GM12892 (cell line): ENCODE results near the gene PLEKHH2. TPM values are rescaled to one million over a fixed set of nuclear protein-coding genes. Genes with fewer than 3 reads are reported as not detected.
A peak's percentile ranks its signal among the peaks of the same experiment; 100 is the strongest.
"Not testable (repeated sequence)": the region's sequence is repeated elsewhere in the genome, so short reads cannot be mapped to it uniquely, and the experiment has no call there.

ENCODE experiments used
- DNase-seq: peaks from one replicate; pipeline ENCODE4 v3.0.0; 2011; ENCODE audit not compliant: insufficient read length
- FAIRE-seq: peaks from 2 replicates; lab custom pipeline; 2011; peaks lifted over from hg19 to GRCh38; lab: Jason Lieb, UNC
- POLR2A ChIP-seq: IDR thresholded peaks from 2 replicates; pipeline ENCODE4 v1.6.1; 2011; ENCODE audit warnings: low read depth, low read length, control low read depth
- POLR2AphosphoS5 ChIP-seq: IDR thresholded peaks from 2 replicates; pipeline ENCODE4 v1.6.1; 2011; ENCODE audit warnings: low read depth, low read length, control low read depth
- TAF1 ChIP-seq: IDR thresholded peaks from 2 replicates; pipeline ENCODE4 v1.6.1; 2011; ENCODE audit warnings: low read depth, mild to moderate bottlenecking, control low read depth, low read length, borderline replicate concordance
- polyA plus RNA-seq: library from polyadenylated mRNA; unstranded; fragments of >200 nt; gene quantifications from one replicate; pipeline ENCODE4 v1.2.1, GENCODE V29; 2012; ENCODE audit warnings: missing spikeins, inconsistent platforms; ENCODE audit not compliant: missing spikeins

The PLEKHH2 gene
- polyA plus RNA-seq = not detected

GRCh38 chr2:43637030-43637803, at the start of gene PLEKHH2:
PLEKHH2 (plus strand) TSS chr2:43637260; CDS start chr2:43644674, 7,414 bp downstream.
- no peak for TF ChIP-seq POLR2A
- no peak for TF ChIP-seq POLR2AphosphoS5
- no peak for TF ChIP-seq TAF1
- FAIRE-seq (no peak), DNase-seq (peak; percentile 73)

GRCh38 chr2:43592443-43592842, 44.6 kb upstream of the PLEKHH2 start:
- FAIRE-seq (no peak), DNase-seq (no peak)
- TF ChIP-seq TAF1 (no peak), POLR2A (no peak), POLR2AphosphoS5 (no peak)

GRCh38 chr2:43593254-43593653, 43.8 kb upstream of the PLEKHH2 start:
- DNase-seq (no peak), FAIRE-seq (no peak)
- no peak for TF ChIP-seq TAF1
- TF ChIP-seq POLR2A = no peak
- no peak for TF ChIP-seq POLR2AphosphoS5

GRCh38 chr2:43594875-43595274, 42.2 kb upstream of the PLEKHH2 start:
- DNase-seq (no peak), FAIRE-seq (no peak)
- no peak for TF ChIP-seq TAF1
- no peak for TF ChIP-seq POLR2A

- DNase-seq (peak; percentile 86), FAIRE-seq (peak; percentile 99)
- TF ChIP-seq POLR2AphosphoS5 (peak; percentile 98), POLR2A (peak; percentile 97), TAF1 (peak; percentile 77)
Observed at GRCh38 chr2:43595603-43596412, 41.3 kb upstream of the PLEKHH2 start, which contains the start of gene THADA. THADA (minus strand) TSS chr2:43596038; CDS start chr2:43592392, 3,646 bp downstream.

- FAIRE-seq, DNase-seq: not testable (repeated sequence)
Observed at GRCh38 chr2:43600596-43600995, 36.5 kb upstream of the PLEKHH2 start.

- FAIRE-seq (no peak), DNase-seq (no peak)
- no peak for TF ChIP-seq POLR2AphosphoS5
- no peak for TF ChIP-seq POLR2A
- TF ChIP-seq TAF1 = no peak
Observed at GRCh38 chr2:43604674-43605073, 32.4 kb upstream of the PLEKHH2 start.

- FAIRE-seq = no peak
Observed at GRCh38 chr2:43605079-43605655, 31.9 kb upstream of the PLEKHH2 start.

GRCh38 chr2:43605851-43606250, 31.2 kb upstream of the PLEKHH2 start:
- no peak for TF ChIP-seq POLR2A
- TF ChIP-seq TAF1 = no peak
- TF ChIP-seq POLR2AphosphoS5 = no peak
- no peak for FAIRE-seq

More at GRCh38 chr2:43605079-43605655, 31.9 kb upstream of the PLEKHH2 start:
- DNase-seq = no peak
- TF ChIP-seq POLR2A (no peak), POLR2AphosphoS5 (no peak)

GRCh38 chr2:43609290-43609918, 27.7 kb upstream of the PLEKHH2 start:
- TF ChIP-seq POLR2A = no peak
- TF ChIP-seq TAF1 = no peak
- TF ChIP-seq POLR2AphosphoS5 = no peak
- no peak for DNase-seq
- peak; percentile 56 for FAIRE-seq

More at GRCh38 chr2:43605851-43606250, 31.2 kb upstream of the PLEKHH2 start:
- no peak for DNase-seq

GRCh38 chr2:43610361-43610760, 26.7 kb upstream of the PLEKHH2 start:
- DNase-seq (no peak), FAIRE-seq (no peak)
- no peak for TF ChIP-seq POLR2A
- no peak for TF ChIP-seq POLR2AphosphoS5
- TF ChIP-seq TAF1 = no peak
